Caco-2 (cell line): ENCODE measurements around the gene NKAP. TPM values are rescaled to one million over a fixed set of nuclear protein-coding genes. Genes with fewer than 3 reads are reported as not detected.

Experiments used
- BruUV-seq: library from RNA; stranded (reverse); fragments of 400-500 nt; replicated peaks from 2 replicates; lab custom pipeline; 2021; lab: Mats Ljungman, UMichigan
- CTCF ChIA-PET: fragments of 300-600 bp; sonication (Branson Sonifier 250); formaldehyde crosslinking; loops from one replicate; lab custom pipeline; 2022; ENCODE audit warnings: antibody characterized with exemption; lab: Charles Lee
- POLR2A ChIA-PET: fragments of 300-600 bp; sonication (Branson Sonifier 250); formaldehyde crosslinking; loops from one replicate; lab custom pipeline; 2022; ENCODE audit warnings: antibody characterized with exemption; lab: Charles Lee
- DNase-seq, 2 experiments: peaks; one replicate each; pipeline versions ENCODE4 v3.0.0 to v3.0.0-alpha.2; 2020 to 2022
- H3K27me3 ChIP-seq: replicated peaks from 2 replicates; pipeline ENCODE4 v1.6.0; 2011; ENCODE audit warnings: low read length; ENCODE audit not compliant: control insufficient read depth, insufficient read depth
- H3K36me3 ChIP-seq: 2 replicates; pipeline ENCODE4 v1.5.1; 2011; ENCODE audit warnings: low read length; ENCODE audit not compliant: control insufficient read depth, insufficient read depth
- H3K4me1 ChIP-seq: fragments of 250-450 bp; sonication (Bioruptor Pico); 2 replicates; pipeline ENCODE4 v1.5.1; 2020; ENCODE audit warnings: mild to moderate bottlenecking
- H3K4me3 ChIP-seq: 2 replicates; pipeline ENCODE4 v1.5.1; 2011; ENCODE audit warnings: low read depth, mild to moderate bottlenecking, control low read depth, low read length
- H3K9me3 ChIP-seq: fragments of 250-450 bp; sonication (Bioruptor Pico); 2 replicates; pipeline ENCODE4 v1.5.1; 2020; ENCODE audit warnings: mild to moderate bottlenecking, moderate library complexity
- H3K27ac Mint-ChIP-seq: one replicate; pipeline ENCODE4 v1.8.0; 2022; ENCODE audit warnings: mixed read lengths; ENCODE audit not compliant: unreplicated experiment
- H3K27me3 Mint-ChIP-seq: one replicate; pipeline ENCODE4 v1.8.0; 2022; ENCODE audit warnings: mixed read lengths; ENCODE audit not compliant: insufficient read depth, unreplicated experiment
- H3K36me3 Mint-ChIP-seq: one replicate; pipeline ENCODE4 v1.8.0; 2022; ENCODE audit warnings: mild to moderate bottlenecking, mixed read lengths; ENCODE audit not compliant: insufficient read depth, unreplicated experiment
- H3K4me1 Mint-ChIP-seq: one replicate; pipeline ENCODE4 v1.8.0; 2022; ENCODE audit warnings: low read depth, mixed read lengths; ENCODE audit not compliant: unreplicated experiment
- H3K4me3 Mint-ChIP-seq: one replicate; pipeline ENCODE4 v1.8.0; 2022; ENCODE audit warnings: mild to moderate bottlenecking, moderate library complexity, mixed read lengths; ENCODE audit not compliant: unreplicated experiment
- H3K9me3 Mint-ChIP-seq: one replicate; pipeline ENCODE4 v1.8.0; 2022; ENCODE audit warnings: mixed read lengths; ENCODE audit not compliant: unreplicated experiment
- intact Hi-C: fragments of 100-400 bp; cut with micrococcal nuclease; formaldehyde crosslinking; loops from one replicate; pipeline ENCODE4 v1.10.0; 2022; ENCODE audit not compliant: unreplicated experiment
- total RNA-seq: library from RNA; stranded (reverse); gene quantifications from 2 replicates; pipeline ENCODE4 v1.2.3, GENCODE V29; 2022
- TF ChIP-seq, protein P1 (sequence below), 2 experiments: fragments of 200-600 bp in 1 of 2; IDR thresholded peaks; 1 replicate in 1 of 2; 2 replicates in 1 of 2; pipeline versions ENCODE4 v1.5.1 to v1.8.0; 2011 to 2022; ENCODE audit warnings: antibody characterized with exemption in 1 of 2, control low read depth in 1 of 2, inconsistent platforms in 1 of 2, low read depth in 1 of 2, low read length in 1 of 2, mild to moderate bottlenecking in 1 of 2, moderate library complexity in 1 of 2; ENCODE audit not compliant: insufficient read depth in 1 of 2, severe bottlenecking in 1 of 2, unreplicated experiment in 1 of 2

The NKAP gene
- total RNA-seq, 1 experiment from 2014 or later = 9.5 TPM

DNA sequence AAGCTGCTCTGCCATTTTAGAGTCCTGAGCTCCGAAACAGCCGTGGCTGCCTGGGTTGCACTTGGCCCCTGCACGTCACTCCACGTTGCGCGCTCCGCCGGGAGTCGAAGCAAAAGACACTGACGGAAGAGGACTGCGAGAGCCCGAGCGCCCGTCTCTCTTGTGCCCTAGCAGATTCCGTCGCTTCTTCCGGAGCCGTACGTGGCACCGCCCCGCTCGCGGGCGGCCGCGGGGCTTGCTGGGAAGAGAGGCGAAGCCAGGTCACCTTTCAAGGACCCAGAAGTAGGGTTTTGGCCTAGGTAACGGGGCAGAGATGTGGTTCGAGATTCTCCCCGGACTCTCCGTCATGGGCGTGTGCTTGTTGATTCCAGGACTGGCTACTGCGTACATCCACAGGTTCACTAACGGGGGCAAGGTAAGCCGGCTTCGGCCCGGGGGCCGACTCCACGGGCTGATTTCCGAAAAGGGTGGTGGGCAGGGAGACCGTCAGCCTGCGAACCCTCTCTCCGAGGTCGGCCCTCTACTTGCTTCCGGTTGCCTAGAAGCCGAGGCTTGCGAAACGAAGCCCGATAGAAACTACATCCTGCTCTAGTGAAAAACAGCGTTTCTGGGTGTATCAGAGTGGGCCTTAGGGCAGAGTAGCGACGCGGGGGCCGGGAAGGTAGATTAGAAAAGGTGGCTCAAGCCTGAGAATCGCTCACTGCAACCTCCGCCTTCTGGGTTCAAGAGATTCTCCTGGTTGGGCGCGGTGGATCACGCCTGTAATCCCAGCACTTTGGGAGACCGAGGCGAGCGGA, 71.8 kb downstream of the NKAP start, which contains the start of the genes NDUFA1 and RNF113A:
Gene NDUFA1 (plus strand): TSS at position 234 of the 797 bp plus-strand sequence. CDS start 80 bp downstream, at position 314.
Gene RNF113A (minus strand): TSS at position 135 of the 797 bp plus-strand sequence. CDS start 120 bp downstream, at position 15.
- BruUV-seq = no TSS peak
- DNase-seq = peak; percentile 84 to 86
- H3K9me3 Mint-ChIP-seq = no peaks in the 10 kb centered on the region

GRCh38 chrX:119871245-119871598, 72.3 kb downstream of the NKAP start:
- intact Hi-C loops = no loop called here
- peak overlapping the region; percentile 96 for H3K27ac Mint-ChIP-seq
- peaks cover 10% of the 10 kb centered on the region for H3K36me3 Mint-ChIP-seq
- TSS peak; percentile 88 for BruUV-seq
- Histone ChIP-seq H3K9me3 (no peaks in the 10 kb centered on the region), H3K27me3 (no peaks in the 10 kb centered on the region), H3K36me3 (no peaks in the 10 kb centered on the region), H3K4me3 (peak overlapping the region; percentile 74), H3K4me1 (no peaks in the 10 kb centered on the region)
- H3K27me3 Mint-ChIP-seq = no peaks in the 10 kb centered on the region
- no peaks in the 10 kb centered on the region for H3K4me1 Mint-ChIP-seq
- ChIA-PET CTCF (interaction anchor here (0.6 to 2.1 kb wide), 3 partner anchors 16 to 334 kb away, joined by 3 to 6 read pairs (median 3); partner anchors contain the start of gene SOWAHD), POLR2A (interaction anchor here (2.0 to 2.9 kb wide), 2 partner anchors 18 to 80 kb away, joined by 11 to 14 read pairs; partner anchors contain the start of genes RPL39 and UPF3B)
- H3K9me3 Mint-ChIP-seq = no peaks in the 10 kb centered on the region
- no peak for DNase-seq
- TF ChIP-seq, protein P1, sequence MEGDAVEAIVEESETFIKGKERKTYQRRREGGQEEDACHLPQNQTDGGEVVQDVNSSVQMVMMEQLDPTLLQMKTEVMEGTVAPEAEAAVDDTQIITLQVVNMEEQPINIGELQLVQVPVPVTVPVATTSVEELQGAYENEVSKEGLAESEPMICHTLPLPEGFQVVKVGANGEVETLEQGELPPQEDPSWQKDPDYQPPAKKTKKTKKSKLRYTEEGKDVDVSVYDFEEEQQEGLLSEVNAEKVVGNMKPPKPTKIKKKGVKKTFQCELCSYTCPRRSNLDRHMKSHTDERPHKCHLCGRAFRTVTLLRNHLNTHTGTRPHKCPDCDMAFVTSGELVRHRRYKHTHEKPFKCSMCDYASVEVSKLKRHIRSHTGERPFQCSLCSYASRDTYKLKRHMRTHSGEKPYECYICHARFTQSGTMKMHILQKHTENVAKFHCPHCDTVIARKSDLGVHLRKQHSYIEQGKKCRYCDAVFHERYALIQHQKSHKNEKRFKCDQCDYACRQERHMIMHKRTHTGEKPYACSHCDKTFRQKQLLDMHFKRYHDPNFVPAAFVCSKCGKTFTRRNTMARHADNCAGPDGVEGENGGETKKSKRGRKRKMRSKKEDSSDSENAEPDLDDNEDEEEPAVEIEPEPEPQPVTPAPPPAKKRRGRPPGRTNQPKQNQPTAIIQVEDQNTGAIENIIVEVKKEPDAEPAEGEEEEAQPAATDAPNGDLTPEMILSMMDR (IDR thresholded peaks at IDR 0.05; ENCODE audit: insufficient read depth in 1 of 2, low read depth in 1 of 2, low read length in 1 of 2, severe bottlenecking in 1 of 2, unreplicated experiment in 1 of 2) = no peak
- peak overlapping the region; percentile 95 for H3K4me3 Mint-ChIP-seq

More for the DNA sequence above, 71.8 kb downstream of the NKAP start, which contains the start of the genes NDUFA1 and RNF113A:
- TF ChIP-seq, protein P1 (IDR thresholded peaks at IDR 0.05; ENCODE audit: insufficient read depth in 1 of 2, low read depth in 1 of 2, low read length in 1 of 2, severe bottlenecking in 1 of 2, unreplicated experiment in 1 of 2) = no peak
- Histone ChIP-seq H3K4me3 (peak within 1 kb of the TSS; percentile 74), H3K36me3 (no peaks in the 10 kb centered on the region), H3K9me3 (no peaks in the 10 kb centered on the region), H3K27me3 (no peaks in the 10 kb centered on the region), H3K4me1 (no peaks in the 10 kb centered on the region)
- Mint-ChIP-seq H3K27ac (peak within 1 kb of the TSS; percentile 96), H3K4me1 (no peaks in the 10 kb centered on the region), H3K36me3 (peaks cover 10% of the 10 kb centered on the region), H3K27me3 (no peaks in the 10 kb centered on the region), H3K4me3 (peak within 1 kb of the TSS; percentile 95)
- POLR2A ChIA-PET = interaction anchor here (2.0 to 2.9 kb wide), 2 partner anchors 19 to 80 kb away, joined by 11 to 14 read pairs; partner anchors contain the start of genes RPL39 and UPF3B
- CTCF ChIA-PET = interaction anchor here (2.1 kb wide), 1 partner anchor 16 kb away, joined by 6 read pairs; no protein-coding TSS in a partner anchor
- intact Hi-C loops = no loop called here

Other genes starting within 250 kb of the NKAP start
- 2.0 and 2.2 TPM in 2 replicates for gene SOWAHD, start 185.2 kb downstream of the NKAP start, total RNA-seq
- 1,700 and 1,787 TPM in 2 replicates for gene RPL39, start 152.1 kb downstream of the NKAP start, total RNA-seq
- 18.4 and 19.0 TPM in 2 replicates for gene UPF3B, start 90.8 kb downstream of the NKAP start, total RNA-seq
- 12.7 and 13.3 TPM in 2 replicates for gene RNF113A, start 72.0 kb downstream of the NKAP start, total RNA-seq
- gene NDUFA1, start 71.9 kb downstream of the NKAP start, total RNA-seq = 82.6 and 83.6 TPM in 2 replicates
- gene AKAP14, start 47.9 kb downstream of the NKAP start, total RNA-seq = not detected in 2 replicates
- gene RHOXF2B, start 133.9 kb upstream of the NKAP start, total RNA-seq = not detected in 2 replicates
- not detected in 2 replicates for gene RHOXF1, start 172.2 kb upstream of the NKAP start, total RNA-seq
- not detected in 2 replicates for gene RHOXF2, start 214.9 kb upstream of the NKAP start, total RNA-seq